K562 (cell line): ENCODE results near the gene TMEM69. TPM values are rescaled to one million over a fixed set of nuclear protein-coding genes. Genes with fewer than 3 reads are reported as not detected.

ENCODE experiments used
- CBFB ChIP-seq: sonication (generic); formaldehyde crosslinking; IDR thresholded peaks from 2 replicates; pipeline ENCODE4 v1.4.0; 2020; ENCODE audit warnings: mild to moderate bottlenecking, missing genetic modification reagents
- CREM ChIP-seq: IDR thresholded peaks from 2 replicates; pipeline ENCODE4 v1.6.1; 2014; ENCODE audit warnings: antibody characterized with exemption, low read depth
- ETV5 ChIP-seq: sonication (generic); formaldehyde crosslinking; IDR thresholded peaks from 2 replicates; pipeline ENCODE4 v1.4.0; 2020; ENCODE audit warnings: low read depth, mild to moderate bottlenecking, missing genetic modification reagents
- MNT ChIP-seq, 2 experiments: fragments of 450-650 bp; conservative IDR thresholded peaks; 2 replicates each; pipeline ENCODE4 v1.6.1; 2017; ENCODE audit warnings: mild to moderate bottlenecking in 2 of 2, moderate library complexity in 2 of 2
- OTX1 ChIP-seq: fragments of 450-650 bp; formaldehyde crosslinking; IDR thresholded peaks from 2 replicates; pipeline ENCODE4 v1.4.0; 2022; ENCODE audit warnings: mild to moderate bottlenecking
- RBBP5 ChIP-seq: fragments of 200-600 bp; sonication (generic); IDR thresholded peaks from 2 replicates; pipeline ENCODE4 v1.6.1; 2012; ENCODE audit warnings: borderline replicate concordance, mild to moderate bottlenecking, low read length, control low read depth, inconsistent platforms; ENCODE audit not compliant: insufficient read depth, poor library complexity, severe bottlenecking
- STAG1 ChIP-seq: sonication (generic); formaldehyde crosslinking; IDR thresholded peaks from 2 replicates; pipeline ENCODE4 v1.5.0; 2020; ENCODE audit warnings: missing genetic modification reagents, borderline replicate concordance
- USF2 ChIP-seq: sonication (generic); formaldehyde crosslinking; IDR thresholded peaks from 2 replicates; pipeline ENCODE4 v1.5.0; 2020; ENCODE audit warnings: missing genetic modification reagents
- ZNF165 ChIP-seq: fragments of 250-450 bp; sonication (Bioruptor Pico); IDR thresholded peaks from 2 replicates; pipeline ENCODE4 v1.4.0; 2020; ENCODE audit warnings: borderline replicate concordance
- ZNF707 ChIP-seq: fragments of 250-450 bp; sonication (Bioruptor Pico); conservative IDR thresholded peaks from 2 replicates; pipeline ENCODE4 v1.8.0; 2022; ENCODE audit warnings: inconsistent platforms, mild to moderate bottlenecking, moderate library complexity
- polyA plus RNA-seq, 8 experiments: library from polyadenylated mRNA; depleted of rRNA in 4 of 8; stranded (reverse) in 5 of 8; unstranded in 3 of 8; fragments of >200 nt; fragmentation: Nextera tagmentation in 2 of 8; fragmentation: Illumina TruSeq in 1 of 8; extraction: Ambion mirVana in 2 of 8; extraction: Trizol in 1 of 8; gene quantifications; 2 replicates each; pipeline versions ENCODE4 v1.2.1 to v1.2.3, GENCODE V29; 2011 to 2014; ENCODE audit warnings: inconsistent platforms in 1 of 8, missing spikeins in 1 of 8
- total RNA-seq, 7 experiments: library from RNA; depleted of rRNA in 6 of 7; stranded (reverse); fragments of >200 nt in 6 of 7; fragmentation: Illumina TruSeq in 2 of 7; extraction: Trizol in 2 of 7; gene quantifications; 2 replicates each; pipeline versions ENCODE4 v1.2.1 to v1.2.3, GENCODE V29; 2011 to 2021; ENCODE audit warnings: low replicate concordance in 1 of 7
- TF ChIP-seq, protein P1 (sequence below): fragments of 450-650 bp; formaldehyde crosslinking; conservative IDR thresholded peaks from 2 replicates; pipeline ENCODE4 v1.4.0; 2022; ENCODE audit warnings: mild to moderate bottlenecking, missing genetic modification characterization
- TF ChIP-seq, protein P2 (sequence below): fragments of 450-650 bp; IDR thresholded peaks from 2 replicates; pipeline ENCODE4 v1.6.1; 2016; ENCODE audit warnings: low read depth

The TMEM69 gene
- total and polyA plus RNA-seq, 9 of the 15 experiments (the other 6 are each of a cell fraction or from before 2014, with no cell fraction given), result 47.3 to 248 (median 103) TPM

DNA sequence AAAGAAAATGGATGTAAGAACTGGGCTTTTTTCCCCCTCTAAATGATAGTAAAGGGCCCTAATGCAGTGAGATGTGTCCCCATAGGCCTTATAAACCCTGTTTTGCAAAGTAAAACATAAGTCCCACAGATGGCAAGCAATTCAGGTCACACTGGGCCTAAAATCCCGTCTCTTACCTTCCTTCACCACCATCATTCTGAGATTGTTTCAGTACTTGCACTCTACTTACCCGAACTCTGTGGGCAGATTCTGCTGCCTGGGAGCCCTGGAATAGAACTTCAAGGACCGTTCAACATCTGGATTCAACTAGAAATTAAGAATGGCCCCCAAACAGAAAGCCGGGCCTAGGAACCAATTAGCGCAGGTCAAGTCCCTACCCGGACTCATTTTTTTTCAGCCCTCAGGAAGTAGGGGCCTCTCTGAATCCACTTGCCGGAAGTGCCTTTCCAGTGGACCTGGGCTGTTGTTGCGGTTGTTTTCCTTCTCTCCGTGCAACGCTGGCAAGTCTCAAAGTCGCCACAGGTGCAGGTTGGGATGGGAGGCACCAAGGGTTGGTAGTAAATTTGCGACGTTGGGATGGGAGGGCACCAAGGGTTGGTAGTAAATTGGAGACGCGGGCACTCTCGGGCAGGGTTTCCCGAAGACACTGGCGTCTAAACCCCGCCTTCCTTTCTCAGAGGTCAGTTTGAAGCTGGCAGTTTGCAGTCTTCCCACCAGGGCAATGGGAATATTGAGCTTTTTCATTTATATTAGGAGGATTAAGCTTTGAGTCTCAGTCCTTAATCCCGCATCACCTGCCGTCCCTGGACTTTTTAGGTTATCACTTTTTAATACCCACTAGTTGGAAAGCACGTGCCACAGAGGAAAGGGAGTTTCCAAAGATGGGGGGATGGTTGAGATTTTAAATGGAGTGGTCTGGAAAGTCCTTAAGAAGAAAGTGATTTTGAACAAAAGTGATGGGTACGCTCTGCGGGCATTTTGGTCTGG is at the start of gene TMEM69 (continued):
- TF ChIP-seq MNT (conservative IDR thresholded peaks at IDR 0.05), result peak; percentile 80 to 84
- 0 out of 2 replicates have a peak, but pooled peaks have one; percentile 31 for TF ChIP-seq ZNF165 (CRISPR knock-in tag)
- peak; percentile 86 for TF ChIP-seq RBBP5
- TF ChIP-seq CBFB (CRISPR knock-in tag), result 0 out of 2 replicates have a peak, but pooled peaks have one; percentile 35
- peak; percentile 51; the same call in 1 of the 2 replicates for TF ChIP-seq CREM
- no peak; the same call in 1 of the 2 replicates for TF ChIP-seq USF2 (CRISPR knock-in tag)
- peak; percentile 90 for TF ChIP-seq OTX1 (CRISPR knock-in tag)
- peak; percentile 58; the same call in 1 of the 2 replicates for TF ChIP-seq ETV5 (CRISPR knock-in tag)
- TF ChIP-seq ZNF707 (CRISPR knock-in tag), result 0 out of 2 replicates have a peak, but pooled peaks have one; percentile 26
- TF ChIP-seq STAG1, result no peak
- TF ChIP-seq, protein P1, sequence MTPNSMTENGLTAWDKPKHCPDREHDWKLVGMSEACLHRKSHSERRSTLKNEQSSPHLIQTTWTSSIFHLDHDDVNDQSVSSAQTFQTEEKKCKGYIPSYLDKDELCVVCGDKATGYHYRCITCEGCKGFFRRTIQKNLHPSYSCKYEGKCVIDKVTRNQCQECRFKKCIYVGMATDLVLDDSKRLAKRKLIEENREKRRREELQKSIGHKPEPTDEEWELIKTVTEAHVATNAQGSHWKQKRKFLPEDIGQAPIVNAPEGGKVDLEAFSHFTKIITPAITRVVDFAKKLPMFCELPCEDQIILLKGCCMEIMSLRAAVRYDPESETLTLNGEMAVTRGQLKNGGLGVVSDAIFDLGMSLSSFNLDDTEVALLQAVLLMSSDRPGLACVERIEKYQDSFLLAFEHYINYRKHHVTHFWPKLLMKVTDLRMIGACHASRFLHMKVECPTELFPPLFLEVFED (CRISPR knock-in tag), result peak; percentile 90
- TF ChIP-seq, protein P2, sequence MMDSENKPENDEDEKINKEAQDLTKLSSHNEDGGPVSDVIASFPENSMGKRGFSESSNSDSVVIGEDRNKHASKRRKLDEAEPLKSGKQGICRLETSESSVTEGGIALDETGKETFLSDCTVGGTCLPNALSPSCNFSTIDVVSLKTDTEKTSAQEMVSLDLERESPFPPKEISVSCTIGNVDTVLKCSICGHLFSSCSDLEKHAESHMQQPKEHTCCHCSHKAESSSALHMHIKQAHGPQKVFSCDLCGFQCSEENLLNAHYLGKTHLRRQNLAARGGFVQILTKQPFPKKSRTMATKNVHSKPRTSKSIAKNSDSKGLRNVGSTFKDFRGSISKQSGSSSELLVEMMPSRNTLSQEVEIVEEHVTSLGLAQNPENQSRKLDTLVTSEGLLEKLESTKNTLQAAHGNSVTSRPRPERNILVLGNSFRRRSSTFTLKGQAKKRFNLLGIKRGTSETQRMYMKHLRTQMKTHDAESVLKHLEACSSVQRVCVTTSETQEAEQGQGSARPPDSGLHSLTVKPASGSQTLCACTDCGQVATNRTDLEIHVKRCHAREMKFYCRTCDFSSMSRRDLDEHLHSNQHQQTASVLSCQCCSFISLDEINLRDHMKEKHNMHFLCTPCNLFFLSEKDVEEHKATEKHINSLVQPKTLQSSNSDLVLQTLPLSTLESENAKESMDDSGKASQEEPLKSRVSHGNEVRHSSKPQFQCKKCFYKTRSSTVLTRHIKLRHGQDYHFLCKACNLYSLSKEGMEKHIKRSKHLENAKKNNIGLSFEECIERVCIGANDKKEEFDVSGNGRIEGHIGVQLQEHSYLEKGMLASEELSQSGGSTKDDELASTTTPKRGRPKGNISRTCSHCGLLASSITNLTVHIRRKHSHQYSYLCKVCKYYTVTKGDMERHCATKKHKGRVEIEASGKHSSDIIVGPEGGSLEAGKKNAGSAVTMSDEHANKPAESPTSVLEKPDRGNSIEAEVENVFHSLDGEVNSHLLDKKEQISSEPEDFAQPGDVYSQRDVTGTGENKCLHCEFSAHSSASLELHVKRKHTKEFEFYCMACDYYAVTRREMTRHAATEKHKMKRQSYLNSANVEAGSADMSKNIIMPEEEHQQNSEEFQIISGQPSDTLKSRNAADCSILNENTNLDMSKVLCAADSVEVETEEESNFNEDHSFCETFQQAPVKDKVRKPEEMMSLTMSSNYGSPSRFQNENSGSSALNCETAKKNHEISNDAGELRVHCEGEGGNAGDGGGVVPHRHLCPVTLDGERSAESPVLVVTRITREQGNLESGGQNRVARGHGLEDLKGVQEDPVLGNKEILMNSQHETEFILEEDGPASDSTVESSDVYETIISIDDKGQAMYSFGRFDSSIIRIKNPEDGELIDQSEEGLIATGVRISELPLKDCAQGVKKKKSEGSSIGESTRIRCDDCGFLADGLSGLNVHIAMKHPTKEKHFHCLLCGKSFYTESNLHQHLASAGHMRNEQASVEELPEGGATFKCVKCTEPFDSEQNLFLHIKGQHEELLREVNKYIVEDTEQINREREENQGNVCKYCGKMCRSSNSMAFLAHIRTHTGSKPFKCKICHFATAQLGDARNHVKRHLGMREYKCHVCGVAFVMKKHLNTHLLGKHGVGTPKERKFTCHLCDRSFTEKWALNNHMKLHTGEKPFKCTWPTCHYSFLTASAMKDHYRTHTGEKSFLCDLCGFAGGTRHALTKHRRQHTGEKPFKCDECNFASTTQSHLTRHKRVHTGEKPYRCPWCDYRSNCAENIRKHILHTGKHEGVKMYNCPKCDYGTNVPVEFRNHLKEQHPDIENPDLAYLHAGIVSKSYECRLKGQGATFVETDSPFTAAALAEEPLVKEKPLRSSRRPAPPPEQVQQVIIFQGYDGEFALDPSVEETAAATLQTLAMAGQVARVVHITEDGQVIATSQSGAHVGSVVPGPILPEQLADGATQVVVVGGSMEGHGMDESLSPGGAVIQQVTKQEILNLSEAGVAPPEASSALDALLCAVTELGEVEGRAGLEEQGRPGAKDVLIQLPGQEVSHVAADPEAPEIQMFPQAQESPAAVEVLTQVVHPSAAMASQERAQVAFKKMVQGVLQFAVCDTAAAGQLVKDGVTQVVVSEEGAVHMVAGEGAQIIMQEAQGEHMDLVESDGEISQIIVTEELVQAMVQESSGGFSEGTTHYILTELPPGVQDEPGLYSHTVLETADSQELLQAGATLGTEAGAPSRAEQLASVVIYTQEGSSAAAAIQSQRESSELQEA, result peak; percentile 7; the same call in 1 of the 2 replicates
